K562 (cell line): ENCODE results near the gene ANXA4. TPM values are rescaled to one million over a fixed set of nuclear protein-coding genes. Genes with fewer than 3 reads are reported as not detected.
A peak's percentile ranks its signal among the peaks of the same experiment; 100 is the strongest.

Experiments used
- ATAC-seq: fragments of 200-7000 bp; cut with Tn5 transposase; 3 replicates; pipeline ENCODE4 v1.9.1; 2020; ENCODE audit warnings: moderate library complexity
- BruUV-seq: library from RNA; stranded (reverse); fragments of 400-500 nt; replicated peaks from 2 replicates; lab custom pipeline; 2021; lab: Mats Ljungman, UMichigan
- CTCF ChIA-PET: fragments of 300-600 bp; formaldehyde crosslinking; extraction: SDS; loops from one replicate; lab custom pipeline; 2021; ENCODE audit warnings: low intra/inter-chr PET ratio; lab: Yijun Ruan, JAX
- POLR2A ChIA-PET: fragments of 300-600, 350-650 bp; sonication (Branson Sonifier 250); formaldehyde crosslinking; extraction: SDS; loops from one replicate; lab custom pipeline; 2021; ENCODE audit warnings: antibody characterized with exemption, inconsistent platforms; lab: Yijun Ruan, JAX
- DNase-seq, 4 experiments: peaks; one replicate each; pipeline versions ENCODE4 v3.0.0 to v3.0.0-alpha.2; 2011 to 2018; ENCODE audit warnings: low spot score in 3 of 4, mixed read lengths in 3 of 4; ENCODE audit errors: extremely low read depth in 1 of 4
- FAIRE-seq: peaks from 2 replicates; lab custom pipeline; 2011; peaks lifted over from hg19 to GRCh38; lab: Jason Lieb, UNC
- H2AFZ ChIP-seq: 2 replicates; pipeline ENCODE4 v1.6.0; 2011; ENCODE audit warnings: low read depth, low read length, control low read depth, inconsistent platforms
- H3K27ac ChIP-seq: fragments of 200-600 bp; 3 replicates; pipeline ENCODE4 v1.8.0; 2011; ENCODE audit warnings: low read depth, mild to moderate bottlenecking, control low read depth, inconsistent platforms, low read length, moderate library complexity, mixed read lengths; ENCODE audit errors: extremely low read depth
- H3K27me3 ChIP-seq, 2 experiments: fragments of 300-600 bp in 1 of 2; 2 replicates in 1 of 2; 3 replicates in 1 of 2; pipeline versions ENCODE4 v1.6.0 to v1.8.0; 2011; ENCODE audit warnings: inconsistent platforms in 2 of 2, low read length in 2 of 2, mild to moderate bottlenecking in 1 of 2, mixed read lengths in 1 of 2, moderate library complexity in 1 of 2; ENCODE audit not compliant: control insufficient read depth in 2 of 2, insufficient read depth in 2 of 2
- H3K36me3 ChIP-seq: fragments of 300-600 bp; 3 replicates; pipeline ENCODE4 v1.8.0; 2011; ENCODE audit warnings: mild to moderate bottlenecking, low read length, inconsistent platforms; ENCODE audit not compliant: control insufficient read depth, insufficient read depth
- H3K4me1 ChIP-seq, 2 experiments: fragments of 200-600 bp in 1 of 2; replicated peaks in 1 of 2; 2 replicates in 1 of 2; 3 replicates in 1 of 2; pipeline versions ENCODE4 v1.5.1 to v1.8.0; 2011; ENCODE audit warnings: inconsistent platforms in 2 of 2, low read length in 2 of 2, mild to moderate bottlenecking in 1 of 2, mixed read lengths in 1 of 2, moderate library complexity in 1 of 2; ENCODE audit not compliant: control insufficient read depth in 2 of 2, insufficient read depth in 2 of 2
- H3K4me2 ChIP-seq: 2 replicates; pipeline ENCODE4 v1.6.1; 2011; ENCODE audit warnings: low read length, control low read depth, inconsistent platforms, mixed read lengths; ENCODE audit not compliant: insufficient read depth
- H3K4me3 ChIP-seq: fragments of 200-600 bp; sonication (generic), shearing (Covaris generic); 2 replicates; pipeline ENCODE4 v1.5.1; 2016; ENCODE audit warnings: control low read depth, inconsistent platforms
- H3K79me2 ChIP-seq: fragments of 200-600 bp; 3 replicates; pipeline ENCODE4 v1.8.0; 2011; ENCODE audit warnings: low read length, inconsistent platforms; ENCODE audit not compliant: control insufficient read depth, insufficient read depth
- H3K9ac ChIP-seq, 2 experiments: 2 replicates each; pipeline versions ENCODE4 v1.6.0 to v1.6.1; 2011; ENCODE audit warnings: low read depth in 2 of 2, low read length in 2 of 2, control low read depth in 1 of 2, inconsistent platforms in 1 of 2, mild to moderate bottlenecking in 1 of 2, mixed read lengths in 1 of 2; ENCODE audit not compliant: insufficient read depth in 1 of 2
- H3K9me1 ChIP-seq: one replicate; pipeline ENCODE4 v1.6.0; 2011; ENCODE audit warnings: inconsistent platforms, mild to moderate bottlenecking, low read length, moderate library complexity; ENCODE audit not compliant: control insufficient read depth, insufficient read depth
- H3K9me3 ChIP-seq: replicated peaks from 2 replicates; pipeline ENCODE4 v1.5.1; 2011; ENCODE audit warnings: low read depth, low read length, inconsistent platforms; ENCODE audit not compliant: control insufficient read depth, insufficient read depth
- H4K20me1 ChIP-seq: replicated peaks from 2 replicates; pipeline ENCODE4 v1.6.1; 2011; ENCODE audit warnings: low read length, inconsistent platforms, mixed read lengths; ENCODE audit not compliant: control insufficient read depth, insufficient read depth
- HMG20A ChIP-seq: fragments of 450-650 bp; formaldehyde crosslinking; conservative IDR thresholded peaks from 2 replicates; pipeline ENCODE4 v1.4.0; 2020; ENCODE audit warnings: mild to moderate bottlenecking, mixed read lengths
- TRIM28 ChIP-seq: fragments of 450-650 bp; IDR thresholded peaks from 2 replicates; pipeline ENCODE4 v1.6.1; 2017
- WGBS: fragments of 100-300 bp; shearing (Covaris generic); methylation state at CpG from one replicate; pipeline ENCODE4 v1.1.6; 2016; ENCODE audit warnings: low coverage, mixed read lengths; ENCODE audit not compliant: insufficient coverage; ENCODE audit errors: missing lambda C conversion rate; 5-methylcytosine and 5-hydroxymethylcytosine counted together
- in situ Hi-C: fragments of 300-500 bp; cut with MboI; formaldehyde crosslinking; loops from 4 replicates; pipeline ENCODE4 v1.15.0; 2018; ENCODE audit warnings: inconsistent platforms, mixed read lengths
- intact Hi-C: fragments of 100-400 bp; cut with micrococcal nuclease; formaldehyde crosslinking; loops from 2 replicates; pipeline ENCODE4 v1.14.2; 2022
- polyA plus RNA-seq, 8 experiments: library from polyadenylated mRNA; depleted of rRNA in 4 of 8; stranded (reverse) in 5 of 8; unstranded in 3 of 8; fragments of >200 nt; fragmentation: Nextera tagmentation in 2 of 8; fragmentation: Illumina TruSeq in 1 of 8; extraction: Ambion mirVana in 2 of 8; extraction: Trizol in 1 of 8; gene quantifications; 2 replicates each; pipeline versions ENCODE4 v1.2.1 to v1.2.3, GENCODE V29; 2011 to 2014; ENCODE audit warnings: inconsistent platforms in 1 of 8, missing spikeins in 1 of 8
- total RNA-seq, 7 experiments: library from RNA; depleted of rRNA in 6 of 7; stranded (reverse); fragments of >200 nt in 6 of 7; fragmentation: Illumina TruSeq in 2 of 7; extraction: Trizol in 2 of 7; gene quantifications; 2 replicates each; pipeline versions ENCODE4 v1.2.1 to v1.2.3, GENCODE V29; 2011 to 2021; ENCODE audit warnings: low replicate concordance in 1 of 7
- TF ChIP-seq, protein P1 (sequence below): sonication (generic); formaldehyde crosslinking; IDR thresholded peaks from 2 replicates; pipeline ENCODE4 v1.8.1; 2023; ENCODE audit warnings: mild to moderate bottlenecking, missing genetic modification reagents
- TF ChIP-seq, protein P2 (sequence below): fragments of 450-650 bp; IDR thresholded peaks from 2 replicates; pipeline ENCODE4 v1.6.1; 2016; ENCODE audit warnings: mild to moderate bottlenecking, moderate library complexity
- TF ChIP-seq, protein P3 (sequence below): fragments of 250-450 bp; sonication (Bioruptor Pico); IDR thresholded peaks from 2 replicates; pipeline ENCODE4 v1.5.0; 2021; ENCODE audit warnings: mild to moderate bottlenecking, moderate library complexity

The ANXA4 gene
- total and polyA plus RNA-seq, 9 of the 15 experiments (the other 6 are each of a cell fraction or from before 2014, with no cell fraction given) = 3.4 to 13.6 (median 11.6) TPM

DNA sequence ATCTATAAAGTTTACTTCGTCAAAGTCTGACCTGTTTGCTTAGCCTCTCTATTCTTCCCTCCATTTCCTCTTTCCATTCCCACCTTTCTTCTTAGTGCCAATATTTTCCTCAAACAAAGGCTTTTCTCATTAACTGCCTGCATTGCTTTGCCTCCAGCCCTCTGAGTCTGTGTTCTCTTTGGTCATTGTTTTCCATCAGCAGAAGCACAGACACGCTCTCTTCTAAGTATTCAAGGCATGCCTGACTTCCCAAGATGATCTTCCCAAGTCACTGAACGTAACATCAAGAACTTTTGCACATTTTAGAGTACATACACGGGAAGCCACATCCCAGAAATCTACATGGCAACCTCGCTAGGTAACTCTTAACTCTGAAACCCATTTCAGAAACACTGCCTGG lies 32.6 kb upstream of the ANXA4 start:
- ATAC-seq (no peak), DNase-seq (no peak), FAIRE-seq (no peak)
- 19% methylated on average over 5 of the region's 5 CpGs for WGBS
- H3K27me3 ChIP-seq = no peaks in the 10 kb centered on the region
- CTCF ChIA-PET = no interaction called here
- H3K9ac ChIP-seq = no peak overlapping the region
- H3K79me2 ChIP-seq = no peaks in the 10 kb centered on the region
- H3K4me3 ChIP-seq = no peak overlapping the region
- no peaks in the 10 kb centered on the region for H3K9me1 ChIP-seq
- no peaks in the 10 kb centered on the region; a peak in 2 of 5 replicates for H3K4me1 ChIP-seq
- H2AFZ ChIP-seq = peak overlapping the region; percentile 53; the same call in 1 of the 2 replicates
- H3K9me3 ChIP-seq = no peaks in the 10 kb centered on the region
- POLR2A ChIA-PET = no interaction called here
- in situ Hi-C loops (loop anchor here (25.0 kb wide), 1 partner anchor 672 kb away; no protein-coding TSS in a partner anchor), intact Hi-C loops (no loop called here)
- no peaks in the 10 kb centered on the region for H3K36me3 ChIP-seq
- no peak overlapping the region for H3K4me2 ChIP-seq
- no peak overlapping the region for H3K27ac ChIP-seq
- no TSS peak for BruUV-seq
- H4K20me1 ChIP-seq = no peaks in the 10 kb centered on the region
- TF ChIP-seq, protein P1, sequence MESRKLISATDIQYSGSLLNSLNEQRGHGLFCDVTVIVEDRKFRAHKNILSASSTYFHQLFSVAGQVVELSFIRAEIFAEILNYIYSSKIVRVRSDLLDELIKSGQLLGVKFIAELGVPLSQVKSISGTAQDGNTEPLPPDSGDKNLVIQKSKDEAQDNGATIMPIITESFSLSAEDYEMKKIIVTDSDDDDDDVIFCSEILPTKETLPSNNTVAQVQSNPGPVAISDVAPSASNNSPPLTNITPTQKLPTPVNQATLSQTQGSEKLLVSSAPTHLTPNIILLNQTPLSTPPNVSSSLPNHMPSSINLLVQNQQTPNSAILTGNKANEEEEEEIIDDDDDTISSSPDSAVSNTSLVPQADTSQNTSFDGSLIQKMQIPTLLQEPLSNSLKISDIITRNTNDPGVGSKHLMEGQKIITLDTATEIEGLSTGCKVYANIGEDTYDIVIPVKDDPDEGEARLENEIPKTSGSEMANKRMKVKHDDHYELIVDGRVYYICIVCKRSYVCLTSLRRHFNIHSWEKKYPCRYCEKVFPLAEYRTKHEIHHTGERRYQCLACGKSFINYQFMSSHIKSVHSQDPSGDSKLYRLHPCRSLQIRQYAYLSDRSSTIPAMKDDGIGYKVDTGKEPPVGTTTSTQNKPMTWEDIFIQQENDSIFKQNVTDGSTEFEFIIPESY (CRISPR knock-in tag) = no peak
- TF ChIP-seq, protein P2, sequence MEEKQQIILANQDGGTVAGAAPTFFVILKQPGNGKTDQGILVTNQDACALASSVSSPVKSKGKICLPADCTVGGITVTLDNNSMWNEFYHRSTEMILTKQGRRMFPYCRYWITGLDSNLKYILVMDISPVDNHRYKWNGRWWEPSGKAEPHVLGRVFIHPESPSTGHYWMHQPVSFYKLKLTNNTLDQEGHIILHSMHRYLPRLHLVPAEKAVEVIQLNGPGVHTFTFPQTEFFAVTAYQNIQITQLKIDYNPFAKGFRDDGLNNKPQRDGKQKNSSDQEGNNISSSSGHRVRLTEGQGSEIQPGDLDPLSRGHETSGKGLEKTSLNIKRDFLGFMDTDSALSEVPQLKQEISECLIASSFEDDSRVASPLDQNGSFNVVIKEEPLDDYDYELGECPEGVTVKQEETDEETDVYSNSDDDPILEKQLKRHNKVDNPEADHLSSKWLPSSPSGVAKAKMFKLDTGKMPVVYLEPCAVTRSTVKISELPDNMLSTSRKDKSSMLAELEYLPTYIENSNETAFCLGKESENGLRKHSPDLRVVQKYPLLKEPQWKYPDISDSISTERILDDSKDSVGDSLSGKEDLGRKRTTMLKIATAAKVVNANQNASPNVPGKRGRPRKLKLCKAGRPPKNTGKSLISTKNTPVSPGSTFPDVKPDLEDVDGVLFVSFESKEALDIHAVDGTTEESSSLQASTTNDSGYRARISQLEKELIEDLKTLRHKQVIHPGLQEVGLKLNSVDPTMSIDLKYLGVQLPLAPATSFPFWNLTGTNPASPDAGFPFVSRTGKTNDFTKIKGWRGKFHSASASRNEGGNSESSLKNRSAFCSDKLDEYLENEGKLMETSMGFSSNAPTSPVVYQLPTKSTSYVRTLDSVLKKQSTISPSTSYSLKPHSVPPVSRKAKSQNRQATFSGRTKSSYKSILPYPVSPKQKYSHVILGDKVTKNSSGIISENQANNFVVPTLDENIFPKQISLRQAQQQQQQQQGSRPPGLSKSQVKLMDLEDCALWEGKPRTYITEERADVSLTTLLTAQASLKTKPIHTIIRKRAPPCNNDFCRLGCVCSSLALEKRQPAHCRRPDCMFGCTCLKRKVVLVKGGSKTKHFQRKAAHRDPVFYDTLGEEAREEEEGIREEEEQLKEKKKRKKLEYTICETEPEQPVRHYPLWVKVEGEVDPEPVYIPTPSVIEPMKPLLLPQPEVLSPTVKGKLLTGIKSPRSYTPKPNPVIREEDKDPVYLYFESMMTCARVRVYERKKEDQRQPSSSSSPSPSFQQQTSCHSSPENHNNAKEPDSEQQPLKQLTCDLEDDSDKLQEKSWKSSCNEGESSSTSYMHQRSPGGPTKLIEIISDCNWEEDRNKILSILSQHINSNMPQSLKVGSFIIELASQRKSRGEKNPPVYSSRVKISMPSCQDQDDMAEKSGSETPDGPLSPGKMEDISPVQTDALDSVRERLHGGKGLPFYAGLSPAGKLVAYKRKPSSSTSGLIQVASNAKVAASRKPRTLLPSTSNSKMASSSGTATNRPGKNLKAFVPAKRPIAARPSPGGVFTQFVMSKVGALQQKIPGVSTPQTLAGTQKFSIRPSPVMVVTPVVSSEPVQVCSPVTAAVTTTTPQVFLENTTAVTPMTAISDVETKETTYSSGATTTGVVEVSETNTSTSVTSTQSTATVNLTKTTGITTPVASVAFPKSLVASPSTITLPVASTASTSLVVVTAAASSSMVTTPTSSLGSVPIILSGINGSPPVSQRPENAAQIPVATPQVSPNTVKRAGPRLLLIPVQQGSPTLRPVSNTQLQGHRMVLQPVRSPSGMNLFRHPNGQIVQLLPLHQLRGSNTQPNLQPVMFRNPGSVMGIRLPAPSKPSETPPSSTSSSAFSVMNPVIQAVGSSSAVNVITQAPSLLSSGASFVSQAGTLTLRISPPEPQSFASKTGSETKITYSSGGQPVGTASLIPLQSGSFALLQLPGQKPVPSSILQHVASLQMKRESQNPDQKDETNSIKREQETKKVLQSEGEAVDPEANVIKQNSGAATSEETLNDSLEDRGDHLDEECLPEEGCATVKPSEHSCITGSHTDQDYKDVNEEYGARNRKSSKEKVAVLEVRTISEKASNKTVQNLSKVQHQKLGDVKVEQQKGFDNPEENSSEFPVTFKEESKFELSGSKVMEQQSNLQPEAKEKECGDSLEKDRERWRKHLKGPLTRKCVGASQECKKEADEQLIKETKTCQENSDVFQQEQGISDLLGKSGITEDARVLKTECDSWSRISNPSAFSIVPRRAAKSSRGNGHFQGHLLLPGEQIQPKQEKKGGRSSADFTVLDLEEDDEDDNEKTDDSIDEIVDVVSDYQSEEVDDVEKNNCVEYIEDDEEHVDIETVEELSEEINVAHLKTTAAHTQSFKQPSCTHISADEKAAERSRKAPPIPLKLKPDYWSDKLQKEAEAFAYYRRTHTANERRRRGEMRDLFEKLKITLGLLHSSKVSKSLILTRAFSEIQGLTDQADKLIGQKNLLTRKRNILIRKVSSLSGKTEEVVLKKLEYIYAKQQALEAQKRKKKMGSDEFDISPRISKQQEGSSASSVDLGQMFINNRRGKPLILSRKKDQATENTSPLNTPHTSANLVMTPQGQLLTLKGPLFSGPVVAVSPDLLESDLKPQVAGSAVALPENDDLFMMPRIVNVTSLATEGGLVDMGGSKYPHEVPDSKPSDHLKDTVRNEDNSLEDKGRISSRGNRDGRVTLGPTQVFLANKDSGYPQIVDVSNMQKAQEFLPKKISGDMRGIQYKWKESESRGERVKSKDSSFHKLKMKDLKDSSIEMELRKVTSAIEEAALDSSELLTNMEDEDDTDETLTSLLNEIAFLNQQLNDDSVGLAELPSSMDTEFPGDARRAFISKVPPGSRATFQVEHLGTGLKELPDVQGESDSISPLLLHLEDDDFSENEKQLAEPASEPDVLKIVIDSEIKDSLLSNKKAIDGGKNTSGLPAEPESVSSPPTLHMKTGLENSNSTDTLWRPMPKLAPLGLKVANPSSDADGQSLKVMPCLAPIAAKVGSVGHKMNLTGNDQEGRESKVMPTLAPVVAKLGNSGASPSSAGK = no peak
- TF ChIP-seq HMG20A = no peak
- no peak for TF ChIP-seq TRIM28
- TF ChIP-seq, protein P3, sequence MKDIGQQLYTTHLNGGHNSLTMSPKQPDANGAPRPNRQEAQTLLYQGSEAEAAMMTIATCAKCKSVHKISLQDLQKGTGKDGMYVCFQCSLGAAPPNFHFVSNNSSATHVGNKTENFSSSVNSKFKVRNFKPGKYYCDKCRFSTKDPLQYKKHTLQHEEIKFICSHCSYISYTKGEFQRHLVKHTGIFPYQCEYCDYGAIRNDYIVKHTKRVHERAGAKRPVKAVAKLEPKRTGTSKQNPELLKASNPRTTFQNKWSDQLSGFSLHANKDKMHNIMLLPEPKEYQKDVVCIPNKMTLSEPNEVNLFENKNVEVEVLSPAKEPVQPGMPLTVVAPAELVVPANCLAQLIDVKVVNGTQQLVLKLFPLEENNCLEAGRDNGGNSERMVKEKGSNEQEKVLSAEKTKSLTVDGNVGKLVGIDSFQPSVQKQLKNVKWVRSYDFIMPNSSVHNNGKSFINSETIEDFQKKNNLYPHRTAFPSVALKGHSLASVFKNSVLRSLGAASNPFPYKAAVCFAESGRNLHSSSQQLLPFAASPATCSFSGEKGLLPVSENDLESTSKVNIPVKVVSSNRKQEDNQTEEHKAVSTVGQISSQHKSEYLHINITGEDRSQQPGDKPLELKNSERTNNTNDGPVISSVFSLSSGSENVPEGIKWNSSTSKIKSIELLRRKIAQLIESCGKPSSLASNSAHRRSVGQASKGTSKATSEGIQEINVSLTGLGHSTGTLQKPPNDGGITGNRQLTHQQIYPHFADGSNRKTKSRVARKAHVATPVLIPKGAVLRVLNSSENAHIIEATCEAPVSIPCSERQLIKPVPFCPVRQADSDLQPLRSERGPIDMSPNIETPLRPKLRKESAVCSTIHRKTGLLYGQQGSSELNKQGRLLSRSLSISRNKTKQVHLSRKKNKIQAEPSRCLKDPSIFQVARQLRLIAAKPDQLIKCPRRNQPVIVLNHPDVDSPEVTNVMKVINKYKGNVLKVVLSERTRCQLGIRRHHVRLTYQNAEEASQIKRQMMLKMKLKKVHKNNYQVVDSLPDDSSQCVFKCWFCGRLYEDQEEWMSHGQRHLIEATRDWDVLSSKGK = no peak
